NCI-H2029 (cell line): ENCODE results near the gene PDE11A.

Source experiments
- DNase-seq: peaks from one replicate; lab custom pipeline; 2025; lab: John Stamatoyannopoulos, UW

The PDE11A gene

GRCh38 chr2:177724398-177725287, 347.9 kb downstream of the PDE11A start:
- no peak for DNase-seq

DNA sequence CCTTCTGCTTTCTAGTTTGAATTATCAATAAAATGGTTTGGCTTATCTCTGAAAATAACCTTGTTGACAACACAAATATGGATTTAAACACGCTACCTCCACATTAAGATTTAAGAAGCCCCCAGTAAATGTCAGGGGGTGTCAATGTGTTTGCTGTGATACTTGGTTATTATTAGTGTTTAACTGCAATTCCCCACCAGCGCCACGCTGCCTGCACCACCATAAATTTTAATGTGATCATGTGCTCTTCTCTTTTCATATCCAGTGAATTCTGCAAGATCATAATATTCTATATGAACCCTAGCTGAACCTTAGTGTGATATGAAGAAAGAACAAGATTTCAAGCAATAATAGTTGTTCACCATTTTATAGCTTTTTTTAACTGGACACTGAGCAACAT, 349.3 kb downstream of the PDE11A start:
- no peak for DNase-seq

DNA sequence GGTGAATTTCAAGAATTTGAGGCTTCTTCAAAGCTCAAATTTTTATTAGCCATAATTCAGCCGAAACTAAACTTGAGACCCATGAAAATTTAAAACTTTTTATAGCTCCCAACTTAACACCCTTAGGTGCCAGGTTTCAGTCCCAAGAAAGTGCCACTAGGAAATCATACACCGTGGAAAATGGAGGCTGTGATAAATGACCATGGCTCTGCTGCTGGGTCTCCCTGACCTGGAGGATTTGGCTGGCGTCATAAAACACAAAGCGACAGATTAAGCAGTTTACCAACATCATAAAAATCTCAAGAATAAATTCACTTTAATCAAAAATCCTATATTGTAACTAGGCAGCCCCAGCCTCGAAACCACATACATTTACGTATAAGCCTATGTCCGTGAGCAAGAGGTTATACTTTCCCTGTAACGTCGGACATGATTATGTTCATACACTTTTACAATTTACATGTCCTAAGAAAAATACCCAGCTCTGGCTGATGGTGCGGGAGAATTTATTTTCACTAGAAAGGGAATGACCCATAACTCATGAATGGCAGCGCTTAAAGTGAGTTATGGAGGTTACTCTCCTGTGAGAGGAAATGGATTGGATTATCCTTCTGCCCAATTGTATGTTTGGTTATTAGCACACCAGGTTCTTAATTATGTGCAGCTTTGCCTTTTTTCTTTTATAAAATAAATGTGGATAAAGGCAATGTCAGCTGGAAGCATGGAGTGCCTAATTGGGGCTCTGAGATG, 350.6 kb downstream of the PDE11A start:
- DNase-seq: no peak

DNA sequence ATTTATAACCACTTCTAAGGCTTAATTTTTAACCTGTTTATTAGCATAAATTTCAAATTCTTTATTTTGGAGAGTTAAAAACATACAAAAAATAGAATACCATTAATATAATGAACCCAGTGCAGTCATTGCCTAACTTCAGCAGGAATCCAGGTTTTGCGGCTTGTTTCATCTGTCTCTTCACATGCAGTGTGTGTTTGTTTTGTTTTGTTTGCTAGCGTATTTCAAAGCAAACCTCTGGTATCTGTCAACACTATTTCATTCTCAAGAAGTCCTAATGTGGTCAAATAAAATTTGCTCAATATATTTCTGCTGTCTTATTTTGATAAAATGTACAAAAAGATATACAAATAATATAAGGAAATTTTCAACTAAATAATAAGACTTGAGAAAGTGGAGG, 351.5 kb downstream of the PDE11A start:
- no peak for DNase-seq

GRCh38 chr2:177717831-177718618, 354.6 kb downstream of the PDE11A start:
- no peak for DNase-seq

DNA sequence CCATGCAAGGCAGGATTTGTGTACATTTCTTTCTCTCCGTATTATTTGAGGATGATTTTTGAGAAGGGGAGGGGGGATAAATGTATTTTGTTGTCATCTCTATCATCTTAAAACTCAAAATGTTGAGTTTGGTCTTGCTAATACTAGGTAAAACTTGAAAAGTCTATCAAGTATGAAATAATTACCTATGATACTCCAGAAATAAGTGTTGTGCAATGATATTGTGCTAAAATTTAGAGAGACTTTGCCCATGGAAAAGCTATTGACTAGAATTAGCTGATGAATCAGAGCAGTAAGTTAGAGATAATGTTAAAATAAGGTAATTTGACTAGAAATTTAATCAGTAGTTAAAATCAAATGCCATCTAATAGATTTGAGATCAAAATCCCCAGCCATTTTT, 356.1 kb downstream of the PDE11A start:
- no peak for DNase-seq

DNA sequence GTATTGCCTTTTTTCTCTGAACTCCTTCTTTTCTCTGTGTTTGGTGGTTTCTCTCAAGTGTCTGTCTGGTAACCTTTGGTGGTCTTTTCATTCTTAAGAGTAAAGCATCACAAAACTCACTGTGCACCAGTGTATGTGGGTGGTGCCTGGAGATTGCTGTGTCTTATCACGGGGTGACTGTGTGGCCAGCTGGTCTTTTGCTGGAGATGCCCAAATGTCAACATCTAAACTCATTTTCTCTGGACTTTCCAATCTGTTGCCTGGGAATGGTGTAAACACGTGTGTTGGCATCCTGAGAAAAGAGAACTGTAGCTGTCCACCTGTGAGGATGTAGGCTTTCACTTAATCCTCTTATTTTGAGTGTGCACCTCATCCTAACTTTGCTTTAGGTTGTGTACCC, 356.8 kb downstream of the PDE11A start:
- no peak for DNase-seq

DNA sequence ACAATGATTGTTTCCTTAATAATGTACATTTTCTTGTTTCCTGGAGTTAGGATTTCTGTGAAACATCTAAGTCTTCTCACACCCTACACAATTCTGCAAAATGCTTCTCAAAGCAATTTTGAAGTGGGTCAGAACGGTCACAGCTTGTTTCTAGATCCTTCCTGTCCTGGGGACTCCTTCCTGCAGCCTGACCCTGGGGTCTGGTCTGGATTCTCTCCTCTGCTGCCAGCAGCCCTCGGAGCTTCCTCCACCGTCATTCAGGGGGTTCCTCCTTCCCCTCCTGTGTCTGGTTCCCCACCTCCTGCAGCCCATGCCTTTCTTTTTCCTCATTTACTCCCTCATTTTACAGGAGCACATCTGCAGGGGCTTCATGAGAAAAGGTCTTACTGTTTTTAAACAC, 357.9 kb downstream of the PDE11A start:
- DNase-seq: no peak

DNA sequence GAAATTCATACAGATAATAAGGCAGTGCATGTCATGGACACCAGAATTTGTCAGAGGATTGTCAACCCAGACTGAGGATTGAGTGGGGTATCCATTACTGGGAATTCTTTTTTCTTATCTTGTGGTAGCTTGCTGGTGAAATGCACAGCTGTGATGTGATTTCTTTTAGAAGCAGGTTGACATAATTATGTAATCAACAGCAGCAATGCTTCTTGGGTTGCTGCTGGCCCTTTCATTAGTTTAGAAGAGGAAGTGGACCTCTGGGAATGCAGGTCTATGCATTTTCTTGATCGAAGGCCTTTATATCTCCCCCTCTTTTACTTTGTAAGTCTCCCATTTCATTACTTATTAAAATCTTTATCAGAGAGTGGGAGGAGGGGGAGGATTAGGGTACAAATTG, 360.1 kb downstream of the PDE11A start:
- DNase-seq: no peak

DNA sequence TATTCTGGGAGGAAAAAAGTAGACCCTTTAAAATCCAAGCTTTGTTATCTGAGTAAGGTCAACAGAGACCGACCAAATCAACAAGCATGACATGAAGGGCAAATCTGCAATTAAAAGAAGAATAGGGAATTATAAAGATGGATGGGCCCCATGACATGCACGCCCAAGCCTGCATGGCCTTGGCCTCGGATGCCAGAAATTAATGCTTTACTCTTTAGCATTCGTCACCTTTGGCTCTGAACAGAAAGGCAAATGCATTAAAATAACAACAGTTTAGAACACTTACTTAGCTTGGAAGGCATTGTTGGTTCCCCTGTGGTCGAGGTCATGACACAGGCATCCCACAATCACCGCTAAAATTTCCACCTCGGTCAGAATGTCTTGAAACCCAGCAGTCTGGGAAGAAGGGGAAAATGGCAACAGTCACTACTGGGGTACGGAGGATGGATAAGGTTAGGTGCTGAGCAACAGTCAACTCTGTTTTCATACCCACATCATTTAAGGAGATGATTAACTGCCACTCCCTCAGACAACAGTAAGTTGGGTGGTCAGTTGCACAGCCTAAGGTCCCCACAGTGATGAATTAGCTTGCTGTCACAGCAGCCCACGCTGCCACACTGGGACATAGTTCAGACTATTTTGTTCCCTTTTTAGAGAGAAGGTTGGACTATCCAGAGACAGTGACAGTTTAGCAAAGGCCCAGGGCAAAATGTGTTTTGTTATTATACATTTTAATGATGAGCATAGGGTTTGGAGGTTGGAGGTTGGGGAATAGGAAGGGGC, 360.9 kb downstream of the PDE11A start:
- DNase-seq: no peak

DNA sequence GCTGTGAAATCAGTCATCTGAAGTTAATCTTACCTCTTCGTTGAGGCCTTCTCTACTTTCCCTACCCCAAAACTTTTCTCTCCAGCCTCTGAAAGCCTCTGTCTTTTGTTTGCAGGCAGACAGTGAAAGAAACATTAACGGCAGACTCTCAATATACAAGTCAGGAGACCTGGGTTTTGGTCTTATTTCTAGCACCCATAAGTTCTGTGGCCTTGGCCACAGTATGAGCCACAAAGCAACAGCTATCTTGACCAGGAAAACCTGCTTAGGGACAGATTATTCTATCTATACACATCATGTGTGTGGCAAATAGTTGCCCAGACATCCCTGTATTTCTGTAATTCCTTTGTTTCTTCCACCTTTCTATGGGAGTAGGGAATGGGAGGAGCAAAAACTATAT, 361.7 kb downstream of the PDE11A start:
- DNase-seq: no peak

DNA sequence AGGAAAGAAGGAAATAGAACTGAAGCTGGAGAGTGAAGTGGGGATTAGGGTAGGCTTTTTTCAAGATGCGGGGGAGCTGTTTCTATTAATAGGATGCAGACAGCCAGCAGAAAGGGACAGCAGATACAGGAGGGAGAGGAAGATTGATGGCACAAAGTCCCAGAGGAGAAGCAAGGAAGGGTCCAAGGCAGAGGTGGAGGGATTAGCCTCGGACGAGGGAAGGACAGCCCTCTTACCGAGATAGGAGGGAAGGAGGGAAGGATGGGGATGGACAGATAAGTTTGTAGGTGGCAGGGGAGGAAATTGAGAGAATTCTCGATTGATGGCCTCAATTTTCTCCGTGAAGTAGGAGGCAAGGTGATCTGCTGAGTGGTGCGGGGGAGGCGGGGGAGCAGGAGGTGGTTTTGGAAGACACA, 362.6 kb downstream of the PDE11A start:
- no peak for DNase-seq

DNA sequence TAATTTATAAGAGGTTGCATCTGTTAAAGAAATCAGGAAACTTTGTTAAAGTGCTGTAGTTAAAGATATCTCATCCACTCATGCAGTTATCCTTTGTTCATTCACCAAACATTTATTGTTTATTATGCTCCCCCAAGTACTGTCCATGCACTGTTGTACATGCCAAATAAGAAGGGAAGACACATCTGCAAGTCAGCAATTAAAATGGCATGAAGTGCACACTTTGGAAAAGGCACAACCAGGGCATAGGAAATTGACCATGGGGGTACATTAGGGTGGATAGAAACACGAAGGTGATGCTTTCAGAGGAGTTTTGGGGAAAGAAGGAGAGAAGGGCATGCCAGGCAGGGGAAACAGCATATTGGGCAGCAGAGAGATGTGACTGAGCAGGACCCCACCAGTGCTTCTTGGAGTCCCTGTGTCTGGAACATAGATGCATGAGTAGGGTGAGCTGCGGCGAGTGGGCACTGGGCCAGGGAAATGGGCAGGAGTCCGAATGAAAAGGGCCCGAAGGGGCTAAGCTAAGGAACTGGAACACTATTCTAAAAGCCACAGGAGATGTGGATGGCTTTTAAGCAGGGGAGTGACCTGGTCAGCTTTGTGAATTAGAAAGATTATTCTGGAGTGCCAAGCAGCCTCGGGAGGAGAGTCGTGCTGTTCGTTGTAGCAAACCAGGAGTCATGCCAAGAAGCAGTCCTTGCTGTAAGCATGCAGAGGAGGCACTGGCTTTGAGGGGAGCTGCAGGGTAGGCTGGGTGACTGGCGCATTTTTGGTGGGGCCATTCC, 363.7 kb downstream of the PDE11A start:
- no peak for DNase-seq

DNA sequence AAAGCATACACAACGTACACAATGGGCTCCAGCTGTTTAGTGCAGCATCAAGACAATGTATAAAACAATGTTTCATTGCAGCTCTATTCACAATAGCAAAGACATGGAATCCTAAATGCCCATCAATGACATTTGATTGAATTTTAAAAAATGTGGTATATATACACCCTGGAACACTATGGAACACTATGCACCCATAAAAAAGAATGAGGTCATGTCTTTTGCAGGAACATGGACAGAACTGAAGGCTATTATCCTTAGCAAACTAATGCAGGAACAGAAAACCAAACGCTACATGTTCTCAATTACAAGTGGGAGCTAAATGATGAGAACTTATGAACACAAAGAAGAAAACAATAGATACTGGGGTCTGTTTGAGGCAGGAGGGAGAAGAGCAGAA, 364.5 kb downstream of the PDE11A start:
- DNase-seq: no peak

GRCh38 chr2:177705511-177706173, 366.9 kb downstream of the PDE11A start:
- DNase-seq: no peak

- no peak for DNase-seq
Measured at GRCh38 chr2:177703159-177703558, 369.4 kb downstream of the PDE11A start.

GRCh38 chr2:177698281-177698680, 374.3 kb downstream of the PDE11A start:
- no peak for DNase-seq

DNA sequence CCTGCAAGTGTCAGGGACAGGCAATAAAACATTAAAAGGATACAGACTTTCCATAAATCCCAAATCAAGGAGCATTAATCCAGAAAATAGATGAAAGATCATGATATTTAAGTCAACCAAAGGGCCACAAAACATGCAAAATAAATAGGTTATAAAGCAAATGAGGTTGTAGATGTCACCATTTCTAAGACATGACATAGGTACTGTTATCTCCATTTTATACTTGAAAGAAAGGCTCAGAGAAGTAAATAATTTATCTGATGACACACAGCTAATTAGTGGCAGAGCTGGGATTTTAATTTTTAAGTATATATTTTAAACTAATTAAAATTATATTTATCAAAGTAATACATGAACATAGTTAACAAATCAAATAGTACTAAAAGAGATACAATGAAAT, 378.2 kb downstream of the PDE11A start:
- DNase-seq: no peak

GRCh38 chr2:177693658-177694339, 378.8 kb downstream of the PDE11A start:
- no peak for DNase-seq

- no peak for DNase-seq
Measured at GRCh38 chr2:177692783-177693269, 379.8 kb downstream of the PDE11A start.
